Midbrain (tissue), 1 donor: ENCODE data around the gene PTPRG.

ENCODE experiments used
- DNase-seq: peaks from one replicate; lab custom pipeline; 2025; lab: John Stamatoyannopoulos, UW

PTPRG gene

GRCh38 chr3:61618871-61619270 lies 57.5 kb downstream of the PTPRG start:
- DNase-seq: no peak

- DNase-seq: no peak
Measured at GRCh38 chr3:61620073-61620472, 58.7 kb downstream of the PTPRG start.

- DNase-seq: no peak
Measured at GRCh38 chr3:61624300-61624699, 62.9 kb downstream of the PTPRG start.

GRCh38 chr3:61625429-61625828 lies 64.1 kb downstream of the PTPRG start:
- no peak for DNase-seq

- no peak for DNase-seq
Measured at GRCh38 chr3:61626484-61626883, 65.1 kb downstream of the PTPRG start.

- DNase-seq: no peak
Measured at GRCh38 chr3:61627768-61628185, 66.4 kb downstream of the PTPRG start.

GRCh38 chr3:61628636-61629035 lies 67.3 kb downstream of the PTPRG start:
- DNase-seq: no peak

- no peak for DNase-seq
Measured at GRCh38 chr3:61629442-61629841, 68.1 kb downstream of the PTPRG start.

GRCh38 chr3:61631108-61631769 lies 69.9 kb downstream of the PTPRG start:
- DNase-seq: no peak

- DNase-seq: no peak
Measured at GRCh38 chr3:61632568-61633175, 71.3 kb downstream of the PTPRG start.

GRCh38 chr3:61634678-61635077 lies 73.3 kb downstream of the PTPRG start:
- no peak for DNase-seq

- DNase-seq: no peak
Measured at GRCh38 chr3:61637088-61638051, 76.0 kb downstream of the PTPRG start.

GRCh38 chr3:61638741-61639140 lies 77.4 kb downstream of the PTPRG start:
- DNase-seq: no peak

- no peak for DNase-seq
Measured at GRCh38 chr3:61639991-61640390, 78.6 kb downstream of the PTPRG start.

GRCh38 chr3:61645148-61645547 lies 83.8 kb downstream of the PTPRG start:
- no peak for DNase-seq

- DNase-seq: no peak
Measured at GRCh38 chr3:61646360-61646759, 85.0 kb downstream of the PTPRG start.

GRCh38 chr3:61646851-61647525 lies 85.6 kb downstream of the PTPRG start:
- no peak for DNase-seq

- no peak for DNase-seq
Measured at GRCh38 chr3:61648481-61648880, 87.1 kb downstream of the PTPRG start.

- no peak for DNase-seq
Measured at GRCh38 chr3:61649381-61650170, 88.2 kb downstream of the PTPRG start.

- DNase-seq: no peak
Measured at GRCh38 chr3:61650276-61650675, 88.9 kb downstream of the PTPRG start.

GRCh38 chr3:61650719-61651410 lies 89.5 kb downstream of the PTPRG start:
- DNase-seq: no peak
